Measurements from ENCODE around the gene TRIM56. TPM values are rescaled to one million over a fixed set of nuclear protein-coding genes. Genes with fewer than 3 reads are reported as not detected.

Gene TRIM56
- total and polyA plus RNA-seq, 9 of the 15 experiments (the other 6 are each of a cell fraction or from before 2014, with no cell fraction given): 2.0 to 29.7 (median 11.6) TPM

GRCh38 chr7:101126651-101127459 lies 41.6 kb downstream of the TRIM56 start, which contains the start of gene SERPINE1 (continued):
- TF ChIP-seq MIER1 (IDR thresholded peaks at IDR 0.05; ENCODE audit: low read depth) (no peak), ZNF140 (CRISPR knock-in tag; IDR thresholded peaks at IDR 0.05) (no peak), EWSR1 (IDR thresholded peaks at IDR 0.05; ENCODE audit: borderline replicate concordance, low read depth, partially characterized antibody) (no peak), THAP7 (CRISPR knock-in tag; IDR thresholded peaks at IDR 0.05) (no peak), CREBBP (IDR thresholded peaks at IDR 0.05; ENCODE audit: low read depth, low read length) (no peak), AFF1 (IDR thresholded peaks at IDR 0.05; ENCODE audit: low read depth in 1 of 2, partially characterized antibody in 2 of 2) (no peak), ZNF23 (CRISPR knock-in tag; IDR thresholded peaks at IDR 0.05) (no peak), RBM25 (IDR thresholded peaks at IDR 0.05; ENCODE audit: low read depth, low read length, severe bottlenecking) (no peak), PHB2 (IDR thresholded peaks at IDR 0.05; ENCODE audit: low read depth) (no peak), ZMIZ1 (IDR thresholded peaks at IDR 0.05; ENCODE audit: low read depth in 2 of 2, low read length in 2 of 2) (no peak), MCM7 (IDR thresholded peaks at IDR 0.05) (no peak), NCOA2 (IDR thresholded peaks at IDR 0.05; ENCODE audit: partially characterized antibody in 2 of 2) (no peak), KAT7 (CRISPR knock-in tag; IDR thresholded peaks at IDR 0.05; ENCODE audit: borderline replicate concordance) (no peak), RBM15 (IDR thresholded peaks at IDR 0.05; ENCODE audit: insufficient read depth, low read length) (no peak), SNIP1 (IDR thresholded peaks at IDR 0.05; ENCODE audit: low read depth) (no peak), ARID3A (IDR thresholded peaks at IDR 0.05; ENCODE audit: borderline replicate concordance, low read depth, low read length) (no peak), MAFG (tag; conservative IDR thresholded peaks at IDR 0.05) (no peak), HDAC8 (tag; IDR thresholded peaks at IDR 0.05) (no peak)

Measured in K562 (cell line).